Testis (tissue), 3 donors: ENCODE results near the gene SEC23IP. TPM values are rescaled to one million over a fixed set of nuclear protein-coding genes. Genes with fewer than 3 reads are reported as not detected.

ENCODE experiments used
- DNase-seq: peaks from one replicate; pipeline ENCODE4 v3.0.0-alpha.2; 2019
- H3K27ac ChIP-seq, 2 donors: fragments of 200-600 bp; sonication (generic); one replicate each; pipeline ENCODE4 v1.5.1; 2019
- H3K27me3 ChIP-seq: fragments of 200-600 bp; sonication (generic); one replicate; pipeline ENCODE4 v1.5.1; 2019
- H3K36me3 ChIP-seq: fragments of 200-600 bp; sonication (generic); one replicate; pipeline ENCODE4 v1.5.1; 2017; ENCODE audit warnings: low read depth; ENCODE audit errors: missing control alignments
- H3K4me1 ChIP-seq: fragments of 200-600 bp; sonication (generic); one replicate; pipeline ENCODE4 v1.5.1; 2019
- H3K4me3 ChIP-seq, 2 donors: fragments of 200-600 bp; sonication (generic); one replicate each; pipeline ENCODE4 v1.5.1; 2017 to 2019
- H3K9me3 ChIP-seq: fragments of 200-600 bp; sonication (generic); one replicate; pipeline ENCODE4 v1.5.1; 2017
- CTCF ChIP-seq, 3 experiments: fragments of 450-650 bp in 2 of 3; fragments of 200-600 bp in 1 of 3; sonication (generic) in 1 of 3; IDR thresholded peaks; one replicate each; pipeline ENCODE4 v1.5.1; 2016 to 2019; ENCODE audit warnings: antibody characterized with exemption in 3 of 3, mild to moderate bottlenecking in 2 of 3, moderate library complexity in 1 of 3
- POLR2A ChIP-seq: fragments of 450-650 bp; IDR thresholded peaks from one replicate; pipeline ENCODE4 v1.6.1; 2017; ENCODE audit warnings: antibody characterized with exemption, mild to moderate bottlenecking, moderate library complexity
- WGBS, 2 donors: methylation state at CpG; one replicate each; pipeline ENCODE4 v1.1.5; 2018; 5-methylcytosine and 5-hydroxymethylcytosine counted together
- intact Hi-C: fragments of 100-400 bp; cut with DNase I; formaldehyde crosslinking; loops from one replicate; pipeline ENCODE4 v1.15.1; 2023; ENCODE audit warnings: low total_unique reads
- polyA plus RNA-seq: library from polyadenylated mRNA; stranded (reverse); fragments of 350-450 nt; fragmentation: Illumina TruSeq; extraction: RNeasy Lipid Tissue Mini Kit (QIAGEN cat#74804); gene quantifications from one replicate; pipeline ENCODE4 v1.2.3, GENCODE V29; 2014; ENCODE audit warnings: low read depth, low replicate concordance; ENCODE audit not compliant: insufficient read depth
- total RNA-seq, 2 donors: library from RNA; depleted of rRNA; stranded (reverse); fragments of >200 nt; gene quantifications; one replicate each; pipeline ENCODE4 v1.2.3, GENCODE V29; 2016

The SEC23IP gene
- total and polyA plus RNA-seq, 3 donors from 2014 or later: 42.5 to 48.9 (median 43.3) TPM

GRCh38 chr10:119957451-119957850, 64.9 kb downstream of the SEC23IP start:
- TF ChIP-seq CTCF (IDR thresholded peaks at IDR 0.05) (no peak), POLR2A (no peak)
- WGBS, 2 donors: 78 to 88% methylated on average over 4 of the region's 4 CpGs
- H3K4me3 ChIP-seq: no peak overlapping the region
- no peaks in the 10 kb centered on the region for H3K4me1 ChIP-seq
- no peaks in the 10 kb centered on the region for H3K36me3 ChIP-seq
- no peaks in the 10 kb centered on the region for H3K27me3 ChIP-seq
- no peak for DNase-seq
- H3K27ac ChIP-seq: no peak overlapping the region
- H3K9me3 ChIP-seq: no peaks in the 10 kb centered on the region
- intact Hi-C loops: no loop called here

GRCh38 chr10:119962837-119963236, 70.3 kb downstream of the SEC23IP start:
- Histone ChIP-seq H3K4me1 (no peaks in the 10 kb centered on the region), H3K27ac (no peak overlapping the region), H3K9me3 (no peaks in the 10 kb centered on the region), H3K4me3 (no peak overlapping the region), H3K27me3 (no peaks in the 10 kb centered on the region), H3K36me3 (no peaks in the 10 kb centered on the region)
- intact Hi-C loops: no loop called here
- no peak for DNase-seq
- TF ChIP-seq POLR2A (no peak), CTCF (IDR thresholded peaks at IDR 0.05) (no peak)

GRCh38 chr10:119967066-119967465, 74.5 kb downstream of the SEC23IP start:
- 71% methylated on average over 1 of the region's 1 CpG for WGBS, 2 donors
- no peaks in the 10 kb centered on the region for H3K4me1 ChIP-seq
- no peak for DNase-seq
- H3K27me3 ChIP-seq: no peaks in the 10 kb centered on the region
- no peak overlapping the region for H3K27ac ChIP-seq
- no peak overlapping the region for H3K4me3 ChIP-seq
- intact Hi-C loops: no loop called here
- no peak for TF ChIP-seq POLR2A
- TF ChIP-seq CTCF (IDR thresholded peaks at IDR 0.05): no peak
- no peaks in the 10 kb centered on the region for H3K36me3 ChIP-seq
- no peaks in the 10 kb centered on the region for H3K9me3 ChIP-seq

DNA sequence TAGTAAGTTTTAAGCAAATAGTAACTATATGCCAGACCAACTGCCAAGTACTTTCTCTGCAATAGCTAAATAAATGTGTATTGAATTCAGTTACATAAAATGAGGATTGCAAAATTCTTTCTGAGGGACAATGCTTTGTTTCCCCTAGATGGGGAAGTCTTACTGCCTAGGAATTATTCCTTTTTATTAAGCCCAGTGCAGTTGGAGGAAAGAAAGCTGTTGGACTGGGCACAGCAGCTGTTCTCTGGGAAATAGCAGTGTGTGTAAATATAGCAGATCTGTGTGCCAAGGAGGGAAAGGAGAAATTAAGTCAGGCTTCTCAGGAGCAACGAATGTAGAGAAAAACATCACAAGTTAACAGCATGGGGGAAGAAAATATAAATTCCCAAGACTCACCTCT, 77.1 kb downstream of the SEC23IP start:
- Histone ChIP-seq H3K27me3 (no peaks in the 10 kb centered on the region), H3K4me3 (no peak overlapping the region), H3K9me3 (no peaks in the 10 kb centered on the region), H3K36me3 (no peaks in the 10 kb centered on the region), H3K4me1 (no peaks in the 10 kb centered on the region), H3K27ac (no peak overlapping the region)
- 55 to 56% methylated on average over 1 of the region's 1 CpG for WGBS, 2 donors
- no peak for DNase-seq
- TF ChIP-seq POLR2A (no peak), CTCF (IDR thresholded peaks at IDR 0.05) (no peak)
- intact Hi-C loops: no loop called here

DNA sequence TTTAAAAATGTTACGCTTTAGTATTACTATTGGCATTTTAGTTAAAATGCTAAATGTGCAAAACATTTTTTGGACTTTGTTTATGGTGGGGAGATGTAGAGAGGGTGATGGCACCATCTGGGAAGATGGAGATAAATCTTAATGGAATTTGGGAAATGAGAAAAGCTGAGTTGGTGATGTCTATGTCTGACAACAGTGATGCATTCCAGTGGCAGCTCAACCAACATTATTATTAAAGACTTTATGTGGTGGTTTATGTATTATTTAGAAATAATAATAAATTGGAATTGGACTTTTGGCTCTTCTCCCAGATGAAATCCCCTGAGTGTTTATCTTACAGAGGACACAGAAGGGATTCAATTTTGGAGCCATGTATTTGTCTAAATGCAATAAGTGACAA, 77.6 kb downstream of the SEC23IP start:
- H3K4me3 ChIP-seq: no peak overlapping the region
- H3K27me3 ChIP-seq: no peaks in the 10 kb centered on the region
- H3K27ac ChIP-seq: no peak overlapping the region
- H3K36me3 ChIP-seq: no peaks in the 10 kb centered on the region
- DNase-seq: no peak
- H3K9me3 ChIP-seq: no peaks in the 10 kb centered on the region
- intact Hi-C loops: no loop called here
- 97 to 100% methylated on average over 1 of the region's 1 CpG for WGBS, 2 donors
- no peak for TF ChIP-seq POLR2A
- no peak for TF ChIP-seq CTCF (IDR thresholded peaks at IDR 0.05)
- no peaks in the 10 kb centered on the region for H3K4me1 ChIP-seq
